Activated CD8-positive, alpha-beta memory T cell treated with anti-CD3 and anti-CD28 coated beads for 36 hours (primary cell): ENCODE results near the gene OTOG. TPM values are rescaled to one million over a fixed set of nuclear protein-coding genes. Genes with fewer than 3 reads are reported as not detected.

ENCODE experiments used
- CTCF ChIA-PET: fragments of 350-600 bp; sonication (Branson Sonifier 250); formaldehyde crosslinking; loops from one replicate; lab custom pipeline; 2021; ENCODE audit warnings: antibody characterized with exemption; lab: Charles Lee
- POLR2A ChIA-PET: fragments of 350-600 bp; sonication (Branson Sonifier 250); formaldehyde crosslinking; loops from one replicate; lab custom pipeline; 2021; ENCODE audit warnings: antibody characterized with exemption; lab: Charles Lee
- total RNA-seq, 2 experiments: library from RNA; stranded (reverse); gene quantifications; one replicate each; pipeline ENCODE4 v1.2.3, GENCODE V29; 2021

The OTOG gene
- total RNA-seq, 2 experiments from 2014 or later: not detected

DNA sequence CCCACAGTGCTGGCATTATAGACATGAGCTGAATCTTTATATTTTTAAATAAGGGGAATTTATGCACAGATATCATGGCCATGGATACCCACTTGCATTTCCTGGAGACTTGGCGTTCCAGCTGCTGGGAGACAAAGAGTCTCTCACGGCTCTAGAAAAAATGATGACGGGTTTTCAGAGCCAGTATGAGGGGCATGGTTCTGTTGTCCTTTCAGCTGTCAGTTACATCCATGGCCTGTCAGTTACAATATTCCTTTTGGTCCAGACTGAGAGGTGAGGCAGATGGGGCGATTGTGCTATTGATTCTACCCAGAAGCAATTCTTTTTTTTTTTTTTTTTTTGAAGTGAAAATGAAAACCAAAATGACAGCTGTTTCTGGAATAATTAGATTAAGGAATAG is 32.6 kb upstream of the OTOG start:
- POLR2A ChIA-PET: no interaction called here
- CTCF ChIA-PET: interaction anchor here (1.8 kb wide), 1 partner anchor 10 kb away, joined by 7 read pairs; no protein-coding TSS in a partner anchor

GRCh38 chr11:17515443-17516176 is 31.4 kb upstream of the OTOG start:
- CTCF ChIA-PET: no interaction called here

DNA sequence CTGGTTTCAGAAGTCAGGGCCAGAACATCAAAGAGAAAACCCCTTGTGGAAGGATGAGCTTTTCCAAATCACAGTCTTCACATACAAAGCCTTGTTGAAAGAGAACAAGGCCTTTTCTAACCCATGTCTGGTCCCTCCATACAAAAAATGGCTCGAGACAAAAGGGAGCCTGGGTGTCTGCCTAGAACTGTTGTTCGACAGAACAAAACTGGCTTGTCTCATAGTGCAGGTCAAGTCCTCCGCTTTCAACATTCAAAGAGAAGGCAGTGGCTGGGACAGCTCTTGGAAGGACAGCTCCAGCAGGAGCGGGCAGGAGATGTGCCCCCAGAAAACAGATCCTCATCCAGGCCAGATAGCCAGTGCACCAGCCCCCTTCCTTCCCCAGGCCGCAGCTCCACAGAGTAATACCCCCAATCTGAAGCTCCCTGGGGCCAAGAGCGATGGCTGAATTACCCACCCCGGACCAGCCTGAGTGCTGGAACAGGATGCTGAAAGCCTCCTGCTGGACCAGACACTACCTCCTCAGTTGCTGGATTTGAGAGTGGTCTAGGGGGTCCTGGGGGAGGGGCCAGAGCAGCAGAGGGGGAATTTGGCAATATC is 30.4 kb upstream of the OTOG start:
- ChIA-PET CTCF (interaction anchor here (0.7 to 3.0 kb wide), 2 partner anchors 11 to 12 kb away, joined by 3 to 14 read pairs; no protein-coding TSS in a partner anchor), POLR2A (no interaction called here)

More at GRCh38 chr11:17515443-17516176, 31.4 kb upstream of the OTOG start:
- POLR2A ChIA-PET: no interaction called here

GRCh38 chr11:17517186-17517585 is 29.9 kb upstream of the OTOG start:
- CTCF ChIA-PET: interaction anchor here (0.7 to 3.0 kb wide), 2 partner anchors 11 to 13 kb away, joined by 3 to 14 read pairs; no protein-coding TSS in a partner anchor

DNA sequence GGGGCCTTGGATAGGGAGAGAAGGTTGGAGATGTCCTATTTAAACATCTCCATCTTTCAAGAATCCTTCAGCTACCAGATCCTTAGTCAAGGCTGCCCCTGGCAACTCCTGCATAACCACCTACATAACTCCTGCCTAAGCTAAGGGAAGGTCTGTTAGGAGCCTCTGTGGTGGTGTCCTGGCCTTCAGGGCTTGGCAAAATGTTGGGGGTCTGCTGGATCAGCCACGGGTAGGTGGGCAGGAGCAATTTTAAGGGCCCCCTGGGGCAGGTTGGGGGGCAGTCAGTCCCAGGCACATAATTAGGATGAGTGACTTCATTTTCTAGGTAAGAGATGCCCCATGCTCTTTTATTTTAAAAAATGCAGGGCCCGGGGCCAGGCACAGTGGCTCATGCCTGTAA is 28.7 kb upstream of the OTOG start:
- ChIA-PET POLR2A (no interaction called here), CTCF (interaction anchor here (3.0 kb wide), 1 partner anchor 10 kb away, joined by 14 read pairs; no protein-coding TSS in a partner anchor)

More at GRCh38 chr11:17517186-17517585, 29.9 kb upstream of the OTOG start:
- POLR2A ChIA-PET: no interaction called here

GRCh38 chr11:17519061-17519885 is 27.8 kb upstream of the OTOG start:
- ChIA-PET CTCF (interaction anchor here (3.0 kb wide), 1 partner anchor 9 kb away, joined by 14 read pairs; no protein-coding TSS in a partner anchor), POLR2A (no interaction called here)

- ChIA-PET CTCF (no interaction called here), POLR2A (no interaction called here)
These were observed 25.8 kb upstream of the OTOG start for GRCh38 chr11:17521106-17521900.

- POLR2A ChIA-PET: no interaction called here
- CTCF ChIA-PET: no interaction called here
These were observed 24.4 kb upstream of the OTOG start for GRCh38 chr11:17522655-17523054.

- ChIA-PET CTCF (no interaction called here), POLR2A (no interaction called here)
These were observed 22.8 kb upstream of the OTOG start for GRCh38 chr11:17524221-17524620.

GRCh38 chr11:17525570-17525969 is 21.5 kb upstream of the OTOG start:
- POLR2A ChIA-PET: no interaction called here
- CTCF ChIA-PET: no interaction called here

DNA sequence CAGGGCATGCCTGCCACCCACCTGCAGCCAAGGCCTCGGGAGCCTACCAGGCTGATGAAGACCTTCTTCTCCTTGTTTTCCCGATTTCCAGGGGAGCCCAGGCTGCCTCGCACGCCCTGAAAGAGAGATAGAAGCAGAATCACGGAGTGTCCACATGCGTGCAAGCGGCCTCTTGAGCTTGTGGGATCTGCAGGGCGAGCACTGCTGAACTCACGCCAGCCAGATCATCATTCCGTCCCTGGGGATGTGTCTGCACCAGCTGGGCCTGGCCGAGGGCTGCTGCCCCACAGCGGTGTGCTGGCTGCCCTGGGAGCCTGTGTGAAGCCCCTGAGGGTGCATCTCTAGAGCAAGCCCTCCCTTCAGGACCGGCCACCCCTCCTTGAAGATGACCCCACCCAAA is 20.7 kb upstream of the OTOG start:
- POLR2A ChIA-PET: no interaction called here

DNA sequence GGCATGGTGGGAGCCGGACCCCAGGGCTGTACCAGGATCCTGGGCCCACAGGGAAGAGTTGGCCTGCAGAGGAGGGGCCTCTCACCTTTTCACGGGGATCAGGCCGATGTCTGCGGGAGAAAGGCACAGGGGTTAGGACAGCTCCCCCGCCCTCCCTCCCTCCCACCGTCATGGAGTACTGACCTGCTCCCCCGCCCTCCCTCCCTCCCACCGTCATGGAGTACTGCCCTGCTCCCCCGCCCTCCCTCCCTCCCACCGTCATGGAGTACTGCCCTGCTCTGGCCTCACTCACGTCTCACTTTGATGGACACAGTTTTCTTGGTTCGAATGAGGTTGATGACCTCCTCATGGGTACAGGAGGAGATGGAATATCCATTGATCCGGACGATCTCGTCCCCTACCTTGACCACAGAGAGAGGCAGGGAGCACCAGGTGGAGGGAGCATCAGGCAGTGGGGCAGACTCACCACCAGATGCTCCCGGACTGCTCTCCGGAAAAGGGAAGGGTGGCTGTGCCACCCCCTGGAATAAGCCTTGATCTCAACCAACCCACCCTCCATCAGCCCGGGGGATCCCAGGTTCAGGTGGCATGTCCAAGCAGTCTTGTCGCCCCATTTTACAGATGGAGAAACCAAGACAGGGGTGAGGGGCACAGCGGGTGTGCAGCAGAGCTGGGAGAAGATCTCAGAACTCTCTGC is 20.0 kb upstream of the OTOG start:
- CTCF ChIA-PET: interaction anchor here (1.4 to 3.4 kb wide), 3 partner anchors 21 to 297 kb away, joined by 3 to 15 read pairs (median 13); no protein-coding TSS in a partner anchor
- POLR2A ChIA-PET: no interaction called here

More for the DNA sequence above, 20.7 kb upstream of the OTOG start:
- CTCF ChIA-PET: no interaction called here

- ChIA-PET CTCF (interaction anchor here (0.6 to 3.4 kb wide), 7 partner anchors 9 to 387 kb away, joined by 3 to 15 read pairs (median 5); no protein-coding TSS in a partner anchor), POLR2A (no interaction called here)
These were observed 19.4 kb upstream of the OTOG start for GRCh38 chr11:17527628-17527995.

DNA sequence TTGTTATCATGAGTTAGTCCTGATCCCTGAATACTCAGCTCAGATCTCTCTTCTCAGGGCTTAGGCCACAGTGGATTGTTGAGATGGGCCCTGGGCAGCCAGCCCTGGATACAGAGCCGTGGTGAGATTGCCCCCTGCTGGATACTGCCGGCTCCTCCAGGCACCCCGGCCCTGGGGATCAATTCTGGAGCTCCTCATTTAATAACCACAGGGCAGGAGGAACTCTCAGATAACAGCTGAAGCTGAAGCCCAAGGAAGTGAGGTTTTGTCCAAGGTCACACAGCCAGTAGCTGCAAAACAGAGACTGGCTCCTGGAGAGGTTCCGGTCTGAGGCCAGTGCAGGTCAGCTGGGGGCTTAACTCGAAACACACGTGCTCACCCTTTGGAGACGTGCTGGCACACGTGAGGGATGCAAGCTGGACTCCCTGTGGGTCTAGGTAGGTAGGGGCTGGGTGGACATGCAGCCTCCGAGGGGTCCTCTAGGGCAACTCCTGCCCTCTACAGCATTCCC is 18.8 kb upstream of the OTOG start:
- ChIA-PET CTCF (interaction anchor here (0.6 to 3.4 kb wide), 7 partner anchors 8 to 387 kb away, joined by 3 to 15 read pairs (median 5); no protein-coding TSS in a partner anchor), POLR2A (no interaction called here)

DNA sequence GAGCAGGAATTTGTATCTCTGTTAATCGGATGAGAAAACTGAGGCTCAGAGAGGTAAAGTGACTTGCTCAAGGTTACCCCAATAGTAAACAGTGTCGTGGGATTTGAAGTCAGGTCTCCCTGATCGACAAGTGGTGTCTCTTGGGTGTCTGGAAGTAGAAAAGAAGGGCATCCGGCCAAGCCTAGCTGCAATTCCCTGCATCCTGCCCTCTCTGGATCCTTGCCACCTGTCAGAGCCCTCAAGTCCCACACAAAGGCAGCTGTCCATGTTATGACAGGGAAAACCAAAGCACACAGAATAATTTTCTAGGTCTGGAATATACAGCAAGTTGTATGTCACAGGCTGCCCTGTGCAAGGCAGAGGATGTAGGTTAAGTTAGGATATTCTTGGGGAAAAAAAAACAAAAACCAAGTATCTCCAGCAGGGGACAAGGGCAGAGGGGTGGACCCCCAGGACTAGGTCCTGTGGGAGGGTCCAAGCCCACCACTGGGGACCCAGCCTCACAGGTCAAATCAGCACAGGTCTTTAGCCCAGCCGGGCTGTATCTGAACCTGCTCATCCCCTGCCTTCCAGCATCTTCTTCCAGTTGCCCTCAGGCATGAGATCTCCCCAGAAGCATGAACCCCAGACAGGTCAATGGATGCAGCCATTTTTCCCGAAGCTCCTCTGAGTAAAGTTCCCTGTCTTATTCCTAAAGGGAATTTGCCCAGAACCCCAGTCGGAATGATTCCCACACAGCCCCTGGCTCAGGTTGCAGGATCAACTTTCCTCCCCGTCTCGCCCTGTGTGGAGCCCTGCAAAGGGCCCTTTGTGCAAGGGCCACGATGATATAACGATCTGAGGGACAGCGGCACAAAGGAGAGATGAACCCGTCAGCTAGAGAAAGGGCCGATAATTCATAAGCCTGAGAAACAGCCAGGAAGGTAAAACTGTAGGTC is 17.9 kb upstream of the OTOG start:
- POLR2A ChIA-PET: no interaction called here

GRCh38 chr11:17529844-17530185 is 17.2 kb upstream of the OTOG start:
- CTCF ChIA-PET: interaction anchor here (0.6 to 3.4 kb wide), 4 partner anchors 13 to 328 kb away, joined by 3 to 15 read pairs (median 8); no protein-coding TSS in a partner anchor
- POLR2A ChIA-PET: no interaction called here

More for the DNA sequence above, 17.9 kb upstream of the OTOG start:
- CTCF ChIA-PET: interaction anchor here (0.6 to 3.4 kb wide), 5 partner anchors 11 to 328 kb away, joined by 3 to 15 read pairs (median 13); no protein-coding TSS in a partner anchor
